Spinal cord (tissue), 10 donors: ENCODE data around the gene AP4M1. TPM values are rescaled to one million over a fixed set of nuclear protein-coding genes. Genes with fewer than 3 reads are reported as not detected.

Experiments
- DNase-seq, 6 donors: peaks; one replicate each; pipeline versions ENCODE4 v3.0.0 to v3.0.0-alpha.2; 2013 to 2015; ENCODE audit warnings: low spot score in 6 of 6, low read depth in 4 of 6
- H3K27ac ChIP-seq: one replicate; pipeline ENCODE4 v1.5.1; 2013; ENCODE audit warnings: low read depth, low read length, control low read depth
- H3K27me3 ChIP-seq: one replicate; pipeline ENCODE4 v1.6.1; 2013; ENCODE audit warnings: low read length; ENCODE audit not compliant: control insufficient read depth, insufficient read depth
- H3K36me3 ChIP-seq: one replicate; pipeline ENCODE4 v1.6.1; 2013; ENCODE audit warnings: low read length; ENCODE audit not compliant: control insufficient read depth, insufficient read depth
- H3K4me1 ChIP-seq: one replicate; pipeline ENCODE4 v1.6.1; 2013; ENCODE audit warnings: low read length; ENCODE audit not compliant: control insufficient read depth, insufficient read depth
- H3K4me3 ChIP-seq: one replicate; pipeline ENCODE4 v1.5.1; 2013; ENCODE audit warnings: low read depth, low read length, control low read depth
- H3K9me3 ChIP-seq: one replicate; pipeline ENCODE4 v1.6.1; 2013; ENCODE audit warnings: low read length; ENCODE audit not compliant: control insufficient read depth, insufficient read depth
- WGBS: methylation state at CpG from one replicate; pipeline ENCODE4 v1.1.5; 2013; ENCODE audit warnings: missing lambda C conversion rate; ENCODE audit not compliant: insufficient coverage; 5-methylcytosine and 5-hydroxymethylcytosine counted together
- polyA plus RNA-seq, 2 donors: library from polyadenylated mRNA; unstranded; fragments of 120-200 nt; gene quantifications; one replicate each; pipeline ENCODE4 v1.2.1, GENCODE V29; 2013; ENCODE audit not compliant: insufficient read length in 2 of 2
- total RNA-seq, 2 donors: library from RNA; depleted of rRNA in 1 of 2; stranded (reverse); fragments of 120-200 nt in 1 of 2; fragments of >200 nt in 1 of 2; gene quantifications; one replicate each; pipeline versions ENCODE4 v1.2.3 to v1.2.4, GENCODE V29; 2013 to 2014
- donor health status: healthy.

The AP4M1 gene
- total and polyA plus RNA-seq, 4 donors = 18.2 to 47.7 (median 29.4) TPM

- Histone ChIP-seq H3K27me3 (no peaks in the 10 kb centered on the region), H3K4me1 (peaks cover 31% of the 10 kb centered on the region), H3K36me3 (peaks cover 67% of the 10 kb centered on the region), H3K9me3 (no peaks in the 10 kb centered on the region), H3K4me3 (no peak overlapping the region), H3K27ac (no peak overlapping the region)
- 86% methylated on average over 12 of the region's 17 CpGs for WGBS
- DNase-seq = no peak
Measured at GRCh38 chr7:100102950-100103840, 1.8 kb downstream of the AP4M1 start.

GRCh38 chr7:100105534-100105933 lies 4.1 kb downstream of the AP4M1 start:
- Histone ChIP-seq H3K27me3 (no peaks in the 10 kb centered on the region), H3K4me1 (peaks cover 18% of the 10 kb centered on the region), H3K36me3 (peaks cover 77% of the 10 kb centered on the region), H3K4me3 (no peak overlapping the region), H3K27ac (no peak overlapping the region), H3K9me3 (no peaks in the 10 kb centered on the region)
- WGBS = 100% methylated on average over 3 of the region's 4 CpGs
- no peak for DNase-seq

- peaks cover 88% of the 10 kb centered on the region for H3K36me3 ChIP-seq
Measured at GRCh38 chr7:100106633-100107032, 5.2 kb downstream of the AP4M1 start.

GRCh38 chr7:100107125-100107737 lies 5.8 kb downstream of the AP4M1 start:
- H3K9me3 ChIP-seq = no peaks in the 10 kb centered on the region
- WGBS = 89% methylated on average over 23 of the region's 25 CpGs
- no peak overlapping the region for H3K4me3 ChIP-seq
- H3K27me3 ChIP-seq = no peaks in the 10 kb centered on the region
- no peak overlapping the region for H3K27ac ChIP-seq
- DNase-seq = no peak
- peaks cover 94% of the 10 kb centered on the region for H3K36me3 ChIP-seq
- H3K4me1 ChIP-seq = peaks cover 9% of the 10 kb centered on the region

More at GRCh38 chr7:100106633-100107032, 5.2 kb downstream of the AP4M1 start:
- WGBS = 84% methylated on average over 16 of the region's 17 CpGs
- no peak for DNase-seq
- Histone ChIP-seq H3K27me3 (no peaks in the 10 kb centered on the region), H3K4me1 (peaks cover 15% of the 10 kb centered on the region), H3K27ac (no peak overlapping the region), H3K4me3 (no peak overlapping the region), H3K9me3 (no peaks in the 10 kb centered on the region)

GRCh38 chr7:100107890-100108289 lies 6.4 kb downstream of the AP4M1 start:
- 81% methylated on average over 11 of the region's 11 CpGs for WGBS
- no peak for DNase-seq
- Histone ChIP-seq H3K4me3 (no peak overlapping the region), H3K4me1 (peaks cover 3% of the 10 kb centered on the region), H3K9me3 (no peaks in the 10 kb centered on the region), H3K36me3 (peaks cover 100% of the 10 kb centered on the region), H3K27ac (no peak overlapping the region), H3K27me3 (no peaks in the 10 kb centered on the region)

GRCh38 chr7:100109521-100110163 lies 8.2 kb downstream of the AP4M1 start:
- Histone ChIP-seq H3K36me3 (peaks cover 100% of the 10 kb centered on the region), H3K4me1 (no peaks in the 10 kb centered on the region), H3K27ac (no peak overlapping the region), H3K9me3 (no peaks in the 10 kb centered on the region), H3K27me3 (no peaks in the 10 kb centered on the region), H3K4me3 (no peak overlapping the region)
- no peak for DNase-seq
- 83% methylated on average over 12 of the region's 12 CpGs for WGBS

GRCh38 chr7:100111156-100111555 lies 9.7 kb downstream of the AP4M1 start:
- 94% methylated on average over 6 of the region's 7 CpGs for WGBS
- no peaks in the 10 kb centered on the region for H3K9me3 ChIP-seq
- no peak overlapping the region for H3K27ac ChIP-seq
- H3K4me1 ChIP-seq = no peaks in the 10 kb centered on the region
- no peak for DNase-seq
- H3K4me3 ChIP-seq = no peak overlapping the region
- peaks cover 93% of the 10 kb centered on the region for H3K36me3 ChIP-seq
- H3K27me3 ChIP-seq = no peaks in the 10 kb centered on the region

GRCh38 chr7:100111914-100112313 lies 10.5 kb downstream of the AP4M1 start:
- Histone ChIP-seq H3K27ac (no peak overlapping the region), H3K9me3 (no peaks in the 10 kb centered on the region), H3K4me1 (no peaks in the 10 kb centered on the region), H3K36me3 (peaks cover 91% of the 10 kb centered on the region), H3K27me3 (no peaks in the 10 kb centered on the region), H3K4me3 (no peak overlapping the region)
- 95% methylated on average over 6 of the region's 13 CpGs for WGBS
- DNase-seq = no peak

- WGBS = 94% methylated on average over 7 of the region's 7 CpGs
- Histone ChIP-seq H3K9me3 (no peaks in the 10 kb centered on the region), H3K27ac (no peak overlapping the region), H3K4me3 (no peak overlapping the region), H3K27me3 (no peaks in the 10 kb centered on the region), H3K4me1 (peaks cover 10% of the 10 kb centered on the region), H3K36me3 (peaks cover 63% of the 10 kb centered on the region)
- DNase-seq = no peak
Measured at GRCh38 chr7:100115026-100115425, 13.6 kb downstream of the AP4M1 start.
